Measurements from ENCODE around the gene HOXB9. TPM values are rescaled to one million over a fixed set of nuclear protein-coding genes. Genes with fewer than 3 reads are reported as not detected.

HOXB9 gene
- total and polyA plus RNA-seq, 4 donors: 0.33 to 0.75 (median 0.39) TPM; not detected in 1

DNA sequence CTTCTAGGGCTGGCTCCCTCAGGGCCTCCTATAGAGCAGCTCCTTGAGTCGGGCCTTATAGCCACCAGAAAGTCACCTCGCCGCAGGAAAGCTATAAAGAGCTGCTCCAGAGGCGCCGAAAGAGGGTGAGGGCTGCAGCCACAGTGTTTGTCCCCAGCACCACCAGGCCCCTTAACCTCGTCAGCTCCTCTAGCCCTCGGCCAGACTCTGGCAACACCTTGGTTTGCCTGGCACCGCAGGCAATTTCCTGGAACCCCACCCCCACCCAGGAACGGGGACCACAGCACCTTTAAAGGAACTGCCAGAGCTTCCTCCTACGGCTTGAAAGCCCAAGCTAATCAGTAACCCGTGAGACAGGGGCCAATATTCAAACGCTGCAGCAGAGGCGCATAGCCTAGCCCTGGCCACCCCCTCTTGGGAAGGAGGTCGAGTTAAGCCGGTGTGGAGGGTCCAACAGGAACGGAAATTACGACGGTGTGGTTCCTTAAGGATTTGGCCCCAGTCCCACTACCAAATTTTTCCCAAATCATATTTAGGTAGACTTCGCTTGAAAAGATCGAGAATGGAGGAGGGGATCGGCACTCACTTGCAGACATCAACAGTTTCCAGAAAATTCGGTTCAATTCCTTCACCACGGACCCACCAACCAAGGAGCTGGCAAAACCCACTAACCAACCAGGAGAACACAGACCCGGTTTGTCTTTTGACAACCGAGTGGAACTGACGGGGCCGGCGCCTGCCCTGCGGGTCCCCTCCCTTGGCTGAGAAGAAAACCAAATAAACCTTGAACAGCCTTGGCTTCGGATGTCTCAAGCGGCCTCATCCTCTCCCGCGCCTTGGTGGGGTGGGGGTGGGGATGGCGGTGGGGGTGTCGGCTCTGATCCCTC is 24.4 kb downstream of the HOXB9 start:
- 45 to 56% methylated on average over 35 of the region's 35 CpGs for WGBS, 2 donors
- ATAC-seq (ENCODE audit: low FRiP score): no peak
- H3K4me3 ChIP-seq (ENCODE audit: low read length in 2 of 2): no peak overlapping the region
- H3K27me3 ChIP-seq (ENCODE audit: control insufficient read depth in 1 of 2, insufficient read depth in 2 of 2, low read length in 1 of 2): no peaks in the 10 kb centered on the region
- no peak for DNase-seq
- H3K27ac ChIP-seq (ENCODE audit: low read depth in 1 of 2, low read length in 2 of 2): no peak overlapping the region
- no peaks in the 10 kb centered on the region for H3K9me3 ChIP-seq (ENCODE audit: control insufficient read depth, low read length)
- no peaks in the 10 kb centered on the region for H3K4me1 ChIP-seq (ENCODE audit: control insufficient read depth in 1 of 2, insufficient read depth in 2 of 2, low read length in 2 of 2)
- intact Hi-C loops (cut with DNase I): no loop called here
- H3K36me3 ChIP-seq (ENCODE audit: control insufficient read depth in 1 of 2, insufficient read depth in 2 of 2, low read length in 1 of 2): no peaks in the 10 kb centered on the region

GRCh38 chr17:48601207-48601538 is 25.0 kb downstream of the HOXB9 start:
- no peak for ATAC-seq (ENCODE audit: low FRiP score)
- no peak overlapping the region for H3K27ac ChIP-seq (ENCODE audit: low read depth in 1 of 2, low read length in 2 of 2)
- H3K4me1 ChIP-seq (ENCODE audit: control insufficient read depth in 1 of 2, insufficient read depth in 2 of 2, low read length in 2 of 2): no peaks in the 10 kb centered on the region
- H3K27me3 ChIP-seq (ENCODE audit: control insufficient read depth in 1 of 2, insufficient read depth in 2 of 2, low read length in 1 of 2): no peaks in the 10 kb centered on the region
- H3K9me3 ChIP-seq (ENCODE audit: control insufficient read depth, low read length): no peaks in the 10 kb centered on the region
- no peak overlapping the region for H3K4me3 ChIP-seq (ENCODE audit: low read length in 2 of 2)
- no peak for DNase-seq
- H3K36me3 ChIP-seq (ENCODE audit: control insufficient read depth in 1 of 2, insufficient read depth in 2 of 2, low read length in 1 of 2): no peaks in the 10 kb centered on the region
- WGBS, 2 donors: 70 to 94% methylated on average over 4 of the region's 4 CpGs
- intact Hi-C loops (cut with DNase I): no loop called here

- Histone ChIP-seq H3K4me3 (ENCODE audit: low read length in 2 of 2) (no peak overlapping the region), H3K36me3 (ENCODE audit: control insufficient read depth in 1 of 2, insufficient read depth in 2 of 2, low read length in 1 of 2) (no peaks in the 10 kb centered on the region), H3K9me3 (ENCODE audit: control insufficient read depth, low read length) (no peaks in the 10 kb centered on the region), H3K27ac (ENCODE audit: low read depth in 1 of 2, low read length in 2 of 2) (no peak overlapping the region), H3K27me3 (ENCODE audit: control insufficient read depth in 1 of 2, insufficient read depth in 2 of 2, low read length in 1 of 2) (no peaks in the 10 kb centered on the region), H3K4me1 (ENCODE audit: control insufficient read depth in 1 of 2, insufficient read depth in 2 of 2, low read length in 2 of 2) (no peaks in the 10 kb centered on the region)
- DNase-seq (no peak), ATAC-seq (ENCODE audit: low FRiP score) (no peak)
- 75 to 89% methylated on average over 17 of the region's 17 CpGs for WGBS, 2 donors
- intact Hi-C loops (cut with DNase I): no loop called here
These were observed 25.7 kb downstream of the HOXB9 start for GRCh38 chr17:48600244-48601098.

- DNase-seq: no peak
- no peaks in the 10 kb centered on the region for H3K27me3 ChIP-seq (ENCODE audit: control insufficient read depth in 1 of 2, insufficient read depth in 2 of 2, low read length in 1 of 2)
- ATAC-seq (ENCODE audit: low FRiP score): no peak
- H3K9me3 ChIP-seq (ENCODE audit: control insufficient read depth, low read length): no peaks in the 10 kb centered on the region
- no peak overlapping the region for H3K4me3 ChIP-seq (ENCODE audit: low read length in 2 of 2)
- WGBS, 2 donors: 85 to 95% methylated on average over 5 of the region's 5 CpGs
- H3K27ac ChIP-seq (ENCODE audit: low read depth in 1 of 2, low read length in 2 of 2): no peak overlapping the region
- intact Hi-C loops (cut with DNase I): loop anchor here (5.0 to 10.0 kb wide), 2 partner anchors 262 to 575 kb away; no protein-coding TSS in a partner anchor
- H3K4me1 ChIP-seq (ENCODE audit: control insufficient read depth in 1 of 2, insufficient read depth in 2 of 2, low read length in 2 of 2): no peaks in the 10 kb centered on the region
- H3K36me3 ChIP-seq (ENCODE audit: control insufficient read depth in 1 of 2, insufficient read depth in 2 of 2, low read length in 1 of 2): no peaks in the 10 kb centered on the region
These were observed 26.8 kb downstream of the HOXB9 start for GRCh38 chr17:48599354-48599753.

DNA sequence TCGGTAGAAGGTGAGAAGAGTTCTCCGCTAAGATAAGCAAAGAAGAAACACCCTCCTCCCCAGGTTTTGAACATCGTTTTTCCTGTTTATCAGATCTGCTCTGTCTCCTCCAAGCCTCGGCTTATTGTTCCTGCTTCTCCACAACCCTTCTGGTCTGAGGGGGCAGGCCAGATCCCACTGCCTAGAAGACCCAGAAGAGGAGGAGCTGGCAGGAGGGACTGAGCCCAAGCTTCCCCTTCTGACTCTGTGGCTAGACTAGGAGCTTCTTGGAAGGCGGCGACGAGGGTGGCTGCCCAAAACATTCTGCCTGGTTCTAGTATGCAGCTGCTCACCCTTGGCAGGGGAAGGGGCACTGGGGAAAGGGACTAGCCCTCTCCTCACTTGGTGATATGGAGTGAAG is 27.4 kb downstream of the HOXB9 start:
- Histone ChIP-seq H3K36me3 (ENCODE audit: control insufficient read depth in 1 of 2, insufficient read depth in 2 of 2, low read length in 1 of 2) (no peaks in the 10 kb centered on the region), H3K27me3 (ENCODE audit: control insufficient read depth in 1 of 2, insufficient read depth in 2 of 2, low read length in 1 of 2) (no peaks in the 10 kb centered on the region), H3K4me1 (ENCODE audit: control insufficient read depth in 1 of 2, insufficient read depth in 2 of 2, low read length in 2 of 2) (no peaks in the 10 kb centered on the region), H3K27ac (ENCODE audit: low read depth in 1 of 2, low read length in 2 of 2) (no peak overlapping the region), H3K4me3 (ENCODE audit: low read length in 2 of 2) (no peak overlapping the region), H3K9me3 (ENCODE audit: control insufficient read depth, low read length) (no peaks in the 10 kb centered on the region)
- ATAC-seq (ENCODE audit: low FRiP score): no peak
- intact Hi-C loops (cut with DNase I): loop anchor here (5.0 to 10.0 kb wide), 2 partner anchors 261 to 574 kb away; no protein-coding TSS in a partner anchor
- no peak for DNase-seq
- WGBS, 2 donors: 63 to 77% methylated on average over 7 of the region's 7 CpGs

DNA sequence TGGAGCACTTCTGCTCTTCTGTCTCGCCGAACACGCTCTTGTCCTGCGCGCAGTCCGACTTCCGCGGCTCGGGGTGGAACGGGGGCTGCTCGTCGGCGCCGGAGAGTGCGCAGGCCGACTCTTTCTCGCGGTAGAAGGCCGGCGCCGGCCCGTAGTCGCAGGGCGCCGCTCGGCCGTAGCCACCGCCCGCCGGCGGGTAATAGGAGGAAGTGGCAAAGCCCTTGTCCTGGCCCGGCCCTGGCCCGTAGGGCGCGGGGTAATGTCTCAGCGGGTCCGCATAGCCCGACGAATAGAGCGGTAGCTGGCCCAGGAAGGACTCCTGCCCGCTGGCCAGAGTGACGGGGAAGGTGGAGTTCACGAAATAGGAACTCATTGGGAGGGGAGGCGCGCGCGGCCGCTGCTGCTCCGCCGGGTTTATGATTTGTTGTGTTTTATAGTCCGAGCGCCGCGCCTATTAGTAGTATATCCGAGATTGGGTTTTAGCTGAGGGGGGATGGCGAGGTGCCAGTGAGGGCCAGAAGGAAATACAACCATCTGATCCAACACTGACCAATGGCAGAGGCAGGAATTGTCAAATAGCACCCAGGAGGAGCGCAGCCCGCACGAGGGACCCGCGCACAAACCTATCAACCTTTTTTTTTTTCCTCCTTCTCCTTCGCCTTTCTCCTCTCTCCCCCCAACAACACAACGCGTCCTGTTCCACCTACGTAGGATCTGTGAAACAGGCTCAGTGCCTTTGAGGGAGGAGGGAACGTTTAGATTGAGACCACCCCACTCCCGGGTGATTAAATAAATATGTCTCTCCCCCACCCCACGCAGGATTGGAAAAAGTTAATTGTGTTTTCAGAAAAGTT is 28.2 kb downstream of the HOXB9 start:
- peak; percentile 82 to 90 for DNase-seq
- no peak overlapping the region for H3K27ac ChIP-seq (ENCODE audit: low read depth in 1 of 2, low read length in 2 of 2)
- 1 to 2% methylated on average over 66 to 68 of the region's 68 CpGs for WGBS, 2 donors
- H3K4me3 ChIP-seq (ENCODE audit: low read length in 2 of 2): peak overlapping the region in 1 of 2 donors; percentile 54
- no peaks in the 10 kb centered on the region for H3K9me3 ChIP-seq (ENCODE audit: control insufficient read depth, low read length)
- H3K36me3 ChIP-seq (ENCODE audit: control insufficient read depth in 1 of 2, insufficient read depth in 2 of 2, low read length in 1 of 2): no peaks in the 10 kb centered on the region
- peak; percentile 55 for ATAC-seq (ENCODE audit: low FRiP score)
- no peaks in the 10 kb centered on the region for H3K4me1 ChIP-seq (ENCODE audit: control insufficient read depth in 1 of 2, insufficient read depth in 2 of 2, low read length in 2 of 2)
- no peaks in the 10 kb centered on the region for H3K27me3 ChIP-seq (ENCODE audit: control insufficient read depth in 1 of 2, insufficient read depth in 2 of 2, low read length in 1 of 2)
- intact Hi-C loops (cut with DNase I): loop anchor here (5.0 to 10.0 kb wide), 2 partner anchors 261 to 573 kb away; no protein-coding TSS in a partner anchor

DNA sequence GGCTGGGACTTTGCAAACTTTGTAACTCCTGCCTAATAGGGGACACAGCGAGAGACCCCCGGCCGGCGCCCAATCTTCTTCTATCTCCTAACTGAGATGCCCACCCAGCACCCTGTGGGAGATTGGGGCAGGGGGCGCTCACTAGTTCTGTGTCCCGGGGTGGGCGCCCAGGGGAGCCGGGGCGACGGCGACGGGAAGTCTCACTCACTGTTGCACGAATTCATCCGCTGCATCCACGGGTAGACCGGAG is 28.7 kb downstream of the HOXB9 start:
- H3K4me3 ChIP-seq (ENCODE audit: low read length in 2 of 2): peak overlapping the region in 1 of 2 donors; percentile 54
- WGBS, 2 donors: 3 to 6% methylated on average over 16 of the region's 16 CpGs
- no peaks in the 10 kb centered on the region for H3K9me3 ChIP-seq (ENCODE audit: control insufficient read depth, low read length)
- H3K27ac ChIP-seq (ENCODE audit: low read depth in 1 of 2, low read length in 2 of 2): no peak overlapping the region
- no peaks in the 10 kb centered on the region for H3K4me1 ChIP-seq (ENCODE audit: control insufficient read depth in 1 of 2, insufficient read depth in 2 of 2, low read length in 2 of 2)
- DNase-seq (no peak), ATAC-seq (ENCODE audit: low FRiP score) (no peak)
- intact Hi-C loops (cut with DNase I): loop anchor here (5.0 to 10.0 kb wide), 2 partner anchors 260 to 573 kb away; no protein-coding TSS in a partner anchor
- H3K27me3 ChIP-seq (ENCODE audit: control insufficient read depth in 1 of 2, insufficient read depth in 2 of 2, low read length in 1 of 2): no peaks in the 10 kb centered on the region
- no peaks in the 10 kb centered on the region for H3K36me3 ChIP-seq (ENCODE audit: control insufficient read depth in 1 of 2, insufficient read depth in 2 of 2, low read length in 1 of 2)
